ENCODE data around the gene ATP7B.

DNA sequence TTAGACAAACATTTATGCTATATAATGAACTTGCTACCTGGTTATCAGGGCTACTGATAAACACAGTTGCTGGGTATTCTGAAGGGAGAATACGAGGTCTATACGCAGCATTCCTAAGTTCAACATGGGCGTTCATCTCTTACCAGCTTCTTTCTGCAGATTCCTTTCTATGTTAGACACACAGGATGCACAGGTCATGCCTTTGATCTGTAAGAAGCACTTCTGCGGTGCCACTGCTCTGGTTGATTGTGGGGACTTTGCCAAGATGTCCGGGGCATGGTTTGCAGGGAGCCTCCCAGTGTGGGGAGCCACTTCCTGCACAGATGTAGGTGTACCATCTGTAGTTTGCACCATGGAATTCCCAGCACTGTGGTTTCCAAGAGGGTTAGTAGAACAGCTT lies 40.9 kb downstream of the ATP7B start:
- TF ChIP-seq EP300 (IDR thresholded peaks at IDR 0.05) (no peak), CTCF (IDR thresholded peaks at IDR 0.05) (no peak), POLR2AphosphoS5 (IDR thresholded peaks at IDR 0.05) (no peak), POLR2A (IDR thresholded peaks at IDR 0.05) (no peak)
